HG03139 (cell line): ENCODE results near the gene CPA3.

Experiments used
- ATAC-seq: cut with Tn5 transposase; IDR thresholded peaks from one replicate; pipeline ENCODE4 v1.9.1; 2021; ENCODE audit not compliant: unreplicated experiment

The CPA3 gene

GRCh38 chr3:148914936-148915690, 50.0 kb downstream of the CPA3 start:
- no peak for ATAC-seq

GRCh38 chr3:148916132-148916531, 51.0 kb downstream of the CPA3 start:
- no peak for ATAC-seq

- ATAC-seq: no peak
These were observed 57.4 kb downstream of the CPA3 start for GRCh38 chr3:148922467-148922866.

DNA sequence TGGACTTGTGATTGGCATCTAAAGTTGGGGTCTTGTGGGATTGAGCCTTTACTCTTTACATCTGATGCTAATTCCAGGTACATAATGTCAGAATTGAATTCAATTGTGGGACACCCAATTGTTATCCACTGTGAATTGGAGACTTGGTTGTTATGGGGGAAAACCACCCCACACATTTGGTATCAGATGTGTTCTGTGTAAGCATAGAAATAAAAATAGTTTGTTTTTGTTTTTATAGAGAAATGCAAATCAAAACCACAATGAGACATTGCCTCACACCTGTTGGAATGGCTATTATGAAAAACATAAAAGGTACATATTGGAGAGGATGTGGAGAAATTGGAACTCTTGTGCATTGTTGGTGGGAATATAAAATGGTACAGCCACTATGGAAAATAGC, 58.5 kb downstream of the CPA3 start:
- no peak for ATAC-seq

DNA sequence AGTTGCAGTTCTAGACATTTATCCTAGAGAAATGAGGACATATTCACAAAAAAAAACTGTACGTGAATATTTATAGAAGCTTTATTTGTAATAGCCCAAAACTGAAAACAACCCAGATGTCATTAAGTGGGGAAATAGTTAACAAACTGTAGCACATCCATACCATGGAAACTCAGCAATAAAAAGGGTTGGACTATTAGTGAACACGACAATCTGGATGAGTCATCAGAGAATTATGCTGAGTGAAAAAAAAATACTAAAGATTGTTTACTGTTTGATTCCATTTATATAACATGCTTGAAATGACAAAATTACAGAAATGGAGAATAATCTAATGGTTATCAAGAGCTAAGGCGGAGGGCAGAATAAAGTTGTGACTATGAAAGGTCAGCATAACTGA, 59.5 kb downstream of the CPA3 start:
- no peak for ATAC-seq

DNA sequence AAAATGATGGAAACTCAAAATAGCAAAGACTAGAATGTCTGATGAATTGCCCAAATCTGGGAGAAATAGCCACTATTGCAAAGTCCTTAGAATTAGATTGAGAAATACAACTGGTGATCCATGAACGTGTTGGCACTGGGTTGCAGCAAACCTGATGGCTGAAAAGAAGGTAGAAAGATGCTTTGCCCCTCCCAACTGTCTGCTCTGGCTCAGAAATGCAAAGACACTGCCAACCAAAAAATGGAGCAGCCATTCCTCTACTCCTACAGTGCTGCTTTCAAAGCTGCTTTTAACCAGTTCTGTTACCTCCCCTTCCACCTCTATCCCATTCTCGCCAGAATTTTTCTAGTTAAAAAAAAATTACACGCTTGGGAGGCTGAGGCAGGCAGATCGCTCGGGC, 60.7 kb downstream of the CPA3 start:
- no peak for ATAC-seq

GRCh38 chr3:148930752-148931151, 65.7 kb downstream of the CPA3 start:
- no peak for ATAC-seq

GRCh38 chr3:148931574-148931973, 66.5 kb downstream of the CPA3 start:
- no peak for ATAC-seq

GRCh38 chr3:148932972-148933371, 67.9 kb downstream of the CPA3 start:
- no peak for ATAC-seq

DNA sequence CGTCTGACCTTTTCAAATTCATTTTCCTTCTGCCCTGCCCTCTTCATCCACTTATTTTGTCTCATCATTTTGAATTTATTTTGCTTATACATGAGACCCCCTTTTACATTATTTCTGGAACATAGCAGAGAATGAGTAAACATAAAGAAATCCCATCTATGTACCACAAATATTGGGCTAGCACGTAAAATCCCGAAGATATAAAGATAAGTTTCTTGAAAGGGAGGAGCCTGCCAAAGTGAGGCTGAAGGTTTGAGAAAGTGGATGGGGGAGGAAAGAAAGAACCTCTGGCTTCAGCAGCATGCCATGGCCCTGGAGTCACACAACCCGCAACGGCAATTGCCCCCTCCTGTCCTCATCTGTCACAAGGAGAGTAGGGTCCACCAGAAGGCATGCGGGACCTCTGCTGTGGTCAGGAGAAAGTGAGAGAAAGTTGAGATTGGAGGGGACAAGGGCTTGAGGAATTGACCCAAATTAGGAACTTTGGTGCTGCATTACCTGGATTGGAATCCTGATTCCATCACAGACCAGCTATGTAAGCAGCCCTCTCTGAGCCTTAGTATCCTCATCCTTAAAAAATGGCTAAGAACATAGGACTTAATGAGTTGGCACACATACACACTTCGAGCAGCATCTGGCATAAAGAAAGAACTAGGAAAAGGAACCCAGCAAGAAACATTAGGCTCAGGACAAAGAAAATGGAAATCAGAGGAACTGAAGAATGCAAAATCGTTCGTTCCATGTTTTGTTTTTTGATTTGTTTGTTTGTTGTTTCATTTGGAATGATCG, 72.6 kb downstream of the CPA3 start:
- ATAC-seq: no peak

- no peak for ATAC-seq
These were observed 73.2 kb downstream of the CPA3 start for GRCh38 chr3:148938306-148938705.

GRCh38 chr3:148938936-148939335, 73.8 kb downstream of the CPA3 start:
- no peak for ATAC-seq

- no peak for ATAC-seq
These were observed 75.9 kb downstream of the CPA3 start for GRCh38 chr3:148940983-148941382.

GRCh38 chr3:148943506-148944205, 78.6 kb downstream of the CPA3 start:
- ATAC-seq: peak; percentile 96

DNA sequence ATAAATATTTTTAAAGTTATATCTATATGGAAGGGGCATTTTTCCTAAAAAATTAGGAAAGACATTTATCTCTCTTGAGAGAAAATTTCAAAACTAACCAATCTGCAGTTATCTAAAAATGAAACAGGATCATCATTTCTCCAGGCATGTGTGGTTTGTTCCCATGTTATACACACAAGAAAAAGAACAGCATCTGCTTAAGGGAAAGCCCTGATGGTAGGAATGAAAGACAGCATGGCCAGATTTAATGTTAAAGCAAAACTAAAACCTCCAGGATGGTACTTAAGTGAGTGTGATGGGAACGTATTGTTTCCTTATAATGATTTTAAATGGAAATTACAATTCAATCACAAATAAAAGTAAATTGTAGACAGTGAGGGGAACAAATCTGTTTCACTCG, 80.0 kb downstream of the CPA3 start:
- ATAC-seq: no peak
